ENCODE measurements around the gene DYNLRB1. TPM values are rescaled to one million over a fixed set of nuclear protein-coding genes. Genes with fewer than 3 reads are reported as not detected.

The DYNLRB1 gene
- total and polyA plus RNA-seq, 4 donors: 15.8 to 66.9 (median 44.8) TPM

DNA sequence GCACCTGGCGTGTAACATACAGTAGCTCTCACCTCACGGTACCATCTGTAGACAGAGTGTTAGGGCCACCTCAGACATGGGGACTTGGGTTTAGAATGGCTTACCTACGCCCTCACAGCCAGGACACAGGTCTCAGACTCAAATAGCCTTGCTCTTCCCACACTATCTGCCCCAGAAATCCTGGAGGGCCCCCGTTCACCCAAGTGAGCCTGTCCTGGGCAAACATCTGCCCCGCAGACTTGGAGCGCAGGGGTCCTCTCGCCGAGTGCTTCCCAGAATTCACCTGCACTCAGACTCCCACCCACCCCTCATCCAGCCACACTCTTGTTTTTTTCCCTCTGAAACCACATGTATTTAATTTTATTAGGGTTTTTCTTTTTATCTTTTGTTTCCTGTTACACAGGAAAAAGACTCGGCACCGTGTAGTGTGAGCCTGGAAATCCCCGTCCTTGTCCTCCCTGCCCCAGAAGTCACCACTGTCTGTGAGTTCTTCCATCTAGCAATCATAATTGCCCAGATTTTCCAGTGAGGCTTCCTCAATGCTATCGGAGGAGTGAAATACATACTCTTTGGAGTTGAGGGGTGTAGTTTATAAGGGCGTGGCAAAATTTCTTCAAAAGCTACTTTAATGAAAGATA, 25.2 kb downstream of the DYNLRB1 start:
- Histone ChIP-seq H3K9me3 (ENCODE audit: control insufficient read depth in 4 of 4, low read length in 3 of 4) (no peaks in the 10 kb centered on the region), H3K36me3 (ENCODE audit: control insufficient read depth in 4 of 4, insufficient read depth in 3 of 4, low read depth in 1 of 4, low read length in 3 of 4) (peaks cover 9 to 19% (median 16%) of the 10 kb centered on the region in 4 donors), H3K4me3 (ENCODE audit: low read depth in 1 of 3, low read length in 3 of 3) (no peak overlapping the region), H3K4me1 (ENCODE audit: control insufficient read depth in 4 of 4, insufficient read depth in 4 of 4, low read length in 3 of 4) (peaks cover 0 to 11% (median 8%) of the 10 kb centered on the region in 4 donors), H3K27me3 (ENCODE audit: control insufficient read depth in 4 of 4, insufficient read depth in 4 of 4, low read length in 3 of 4) (no peaks in the 10 kb centered on the region), H3K9ac (ENCODE audit: low read depth in 1 of 2, low read length in 2 of 2) (no peak overlapping the region), H3K27ac (ENCODE audit: low read depth in 1 of 2, low read length in 2 of 2) (no peak overlapping the region)
- WGBS: 82% methylated on average over 13 of the region's 13 CpGs
- DNase-seq (ENCODE audit: low spot score): no peak
- no peak for TF ChIP-seq NR2F2 (IDR thresholded peaks at IDR 0.05)
- TF ChIP-seq EGR1 (IDR thresholded peaks at IDR 0.05; ENCODE audit: low read depth in 2 of 2): no peak

DNA sequence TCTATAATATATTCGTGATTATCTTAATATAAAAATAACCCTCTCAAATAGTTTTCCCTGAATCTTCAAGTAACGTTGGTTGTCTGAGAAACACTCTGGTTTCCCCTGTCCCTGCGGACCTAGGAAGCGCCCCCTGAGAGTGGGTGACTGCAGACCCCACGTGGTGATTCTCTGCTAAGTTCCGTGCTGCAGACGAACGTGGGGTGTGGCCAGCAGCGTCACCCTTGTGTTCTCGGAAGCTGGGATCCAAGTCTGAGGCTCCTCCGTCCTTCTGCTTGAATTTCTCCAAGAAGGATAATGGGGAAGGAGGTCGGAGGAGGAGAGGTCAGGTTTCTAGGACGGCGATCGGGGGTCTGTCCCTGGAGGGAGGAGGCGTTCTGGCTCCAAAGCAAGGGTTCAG, 25.7 kb downstream of the DYNLRB1 start:
- Histone ChIP-seq H3K4me1 (ENCODE audit: control insufficient read depth in 4 of 4, insufficient read depth in 4 of 4, low read length in 3 of 4) (peaks cover 0 to 11% (median 8%) of the 10 kb centered on the region in 4 donors), H3K9me3 (ENCODE audit: control insufficient read depth in 4 of 4, low read length in 3 of 4) (no peaks in the 10 kb centered on the region), H3K9ac (ENCODE audit: low read depth in 1 of 2, low read length in 2 of 2) (no peak overlapping the region), H3K4me3 (ENCODE audit: low read depth in 1 of 3, low read length in 3 of 3) (no peak overlapping the region), H3K27ac (ENCODE audit: low read depth in 1 of 2, low read length in 2 of 2) (no peak overlapping the region), H3K27me3 (ENCODE audit: control insufficient read depth in 4 of 4, insufficient read depth in 4 of 4, low read length in 3 of 4) (no peaks in the 10 kb centered on the region), H3K36me3 (ENCODE audit: control insufficient read depth in 4 of 4, insufficient read depth in 3 of 4, low read depth in 1 of 4, low read length in 3 of 4) (peaks cover 8 to 17% (median 15%) of the 10 kb centered on the region in 4 donors)
- TF ChIP-seq, protein P1, sequence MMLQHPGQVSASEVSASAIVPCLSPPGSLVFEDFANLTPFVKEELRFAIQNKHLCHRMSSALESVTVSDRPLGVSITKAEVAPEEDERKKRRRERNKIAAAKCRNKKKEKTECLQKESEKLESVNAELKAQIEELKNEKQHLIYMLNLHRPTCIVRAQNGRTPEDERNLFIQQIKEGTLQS (IDR thresholded peaks at IDR 0.05): no peak
- TF ChIP-seq, protein P2, sequence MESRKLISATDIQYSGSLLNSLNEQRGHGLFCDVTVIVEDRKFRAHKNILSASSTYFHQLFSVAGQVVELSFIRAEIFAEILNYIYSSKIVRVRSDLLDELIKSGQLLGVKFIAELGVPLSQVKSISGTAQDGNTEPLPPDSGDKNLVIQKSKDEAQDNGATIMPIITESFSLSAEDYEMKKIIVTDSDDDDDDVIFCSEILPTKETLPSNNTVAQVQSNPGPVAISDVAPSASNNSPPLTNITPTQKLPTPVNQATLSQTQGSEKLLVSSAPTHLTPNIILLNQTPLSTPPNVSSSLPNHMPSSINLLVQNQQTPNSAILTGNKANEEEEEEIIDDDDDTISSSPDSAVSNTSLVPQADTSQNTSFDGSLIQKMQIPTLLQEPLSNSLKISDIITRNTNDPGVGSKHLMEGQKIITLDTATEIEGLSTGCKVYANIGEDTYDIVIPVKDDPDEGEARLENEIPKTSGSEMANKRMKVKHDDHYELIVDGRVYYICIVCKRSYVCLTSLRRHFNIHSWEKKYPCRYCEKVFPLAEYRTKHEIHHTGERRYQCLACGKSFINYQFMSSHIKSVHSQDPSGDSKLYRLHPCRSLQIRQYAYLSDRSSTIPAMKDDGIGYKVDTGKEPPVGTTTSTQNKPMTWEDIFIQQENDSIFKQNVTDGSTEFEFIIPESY (IDR thresholded peaks at IDR 0.05): no peak
- TF ChIP-seq EGR1 (IDR thresholded peaks at IDR 0.05; ENCODE audit: low read depth in 2 of 2): no peak
- TF ChIP-seq, protein P3, sequence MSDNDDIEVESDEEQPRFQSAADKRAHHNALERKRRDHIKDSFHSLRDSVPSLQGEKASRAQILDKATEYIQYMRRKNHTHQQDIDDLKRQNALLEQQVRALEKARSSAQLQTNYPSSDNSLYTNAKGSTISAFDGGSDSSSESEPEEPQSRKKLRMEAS (IDR thresholded peaks at IDR 0.05): no peak
- WGBS: 83% methylated on average over 16 of the region's 16 CpGs
- no peak for DNase-seq (ENCODE audit: low spot score)

DNA sequence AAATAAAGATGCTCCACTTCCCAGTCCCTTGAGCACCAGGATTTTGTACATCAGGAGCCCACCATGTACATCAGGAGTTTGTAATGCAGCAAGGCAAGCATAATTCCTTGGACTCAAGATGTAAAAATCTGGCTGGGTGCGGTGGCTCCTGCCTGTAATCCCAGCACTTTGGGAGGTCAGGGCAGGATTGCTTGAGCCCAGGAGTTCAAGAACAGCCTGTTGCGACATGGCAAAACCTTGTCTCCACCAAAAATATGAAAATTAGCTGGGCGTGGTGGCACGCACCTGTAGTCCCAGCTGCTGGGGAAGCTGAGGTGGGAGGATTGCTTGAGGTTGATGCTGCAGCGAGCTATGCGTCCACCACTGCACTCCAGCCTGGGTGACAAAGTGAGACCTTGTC, 26.2 kb downstream of the DYNLRB1 start:
- no peak overlapping the region for H3K4me3 ChIP-seq (ENCODE audit: low read depth in 1 of 3, low read length in 3 of 3)
- H3K27ac ChIP-seq (ENCODE audit: low read depth in 1 of 2, low read length in 2 of 2): no peak overlapping the region
- TF ChIP-seq HNF4A (conservative IDR thresholded peaks at IDR 0.05) (no peak), NR2F2 (IDR thresholded peaks at IDR 0.05) (no peak), YY1 (IDR thresholded peaks at IDR 0.05) (no peak), FOXA1 (IDR thresholded peaks at IDR 0.05) (no peak), GABPA (IDR thresholded peaks at IDR 0.05 in 1 of 2, conservative IDR thresholded peaks at IDR 0.05 in 1 of 2) (no peak), JUND (IDR thresholded peaks at IDR 0.05) (no peak)
- TF ChIP-seq, protein P2 (IDR thresholded peaks at IDR 0.05): no peak
- 98% methylated on average over 6 of the region's 6 CpGs for WGBS
- H3K9me3 ChIP-seq (ENCODE audit: control insufficient read depth in 4 of 4, low read length in 3 of 4): no peaks in the 10 kb centered on the region
- H3K9ac ChIP-seq (ENCODE audit: low read depth in 1 of 2, low read length in 2 of 2): no peak overlapping the region
- H3K4me1 ChIP-seq (ENCODE audit: control insufficient read depth in 4 of 4, insufficient read depth in 4 of 4, low read length in 3 of 4): peaks cover 0 to 11% (median 8%) of the 10 kb centered on the region in 4 donors
- DNase-seq (ENCODE audit: low spot score): no peak
- H3K27me3 ChIP-seq (ENCODE audit: control insufficient read depth in 4 of 4, insufficient read depth in 4 of 4, low read length in 3 of 4): no peaks in the 10 kb centered on the region
- H3K36me3 ChIP-seq (ENCODE audit: control insufficient read depth in 4 of 4, insufficient read depth in 3 of 4, low read depth in 1 of 4, low read length in 3 of 4): peaks cover 8 to 14% (median 13%) of the 10 kb centered on the region in 4 donors
